Trophoblast cell (in vitro differentiated cells and primary cell): ENCODE results near the gene APOL4.

Source experiments
- DNase-seq, 2 donors: peaks; one replicate each; pipeline ENCODE4 v3.0.0-alpha.2; 2016
- H2AFZ ChIP-seq: 2 replicates; pipeline ENCODE4 v1.6.1; 2013; ENCODE audit warnings: low read length, moderate library complexity, mild to moderate bottlenecking; ENCODE audit not compliant: insufficient read depth, poor library complexity
- H2AK5ac ChIP-seq: 2 replicates; pipeline ENCODE4 v1.6.1; 2013; ENCODE audit warnings: mild to moderate bottlenecking, low read length
- H2BK120ac ChIP-seq: 2 replicates; pipeline ENCODE4 v1.6.1; 2013; ENCODE audit warnings: low read length, mild to moderate bottlenecking, moderate library complexity; ENCODE audit not compliant: insufficient read depth, poor library complexity
- H2BK12ac ChIP-seq: 2 replicates; pipeline ENCODE4 v1.6.1; 2013; ENCODE audit warnings: mild to moderate bottlenecking, low read length, moderate library complexity
- H2BK5ac ChIP-seq: 2 replicates; pipeline ENCODE4 v1.6.1; 2013; ENCODE audit warnings: low read length, low read depth, moderate library complexity, mild to moderate bottlenecking; ENCODE audit not compliant: poor library complexity
- H3K14ac ChIP-seq: 2 replicates; pipeline ENCODE4 v1.6.1; 2013; ENCODE audit warnings: mild to moderate bottlenecking, low read length
- H3K18ac ChIP-seq: 2 replicates; pipeline ENCODE4 v1.6.1; 2013; ENCODE audit warnings: mild to moderate bottlenecking, low read length
- H3K23ac ChIP-seq: 2 replicates; pipeline ENCODE4 v1.6.1; 2013; ENCODE audit warnings: low read length
- H3K27ac ChIP-seq: 2 replicates; pipeline ENCODE4 v1.5.1; 2013; ENCODE audit warnings: low read depth, mild to moderate bottlenecking, inconsistent platforms, low read length, moderate library complexity
- H3K27me3 ChIP-seq: 2 replicates; pipeline ENCODE4 v1.6.1; 2013; ENCODE audit warnings: inconsistent platforms, mild to moderate bottlenecking, low read length, moderate library complexity; ENCODE audit not compliant: insufficient read depth
- H3K36me3 ChIP-seq, 2 experiments: 1 replicate in 1 of 2; 2 replicates in 1 of 2; pipeline ENCODE4 v1.6.1; 2013; ENCODE audit warnings: low read length in 2 of 2, mild to moderate bottlenecking in 2 of 2, moderate library complexity in 1 of 2; ENCODE audit not compliant: insufficient read depth in 2 of 2, control insufficient read depth in 1 of 2
- H3K4ac ChIP-seq: 2 replicates; pipeline ENCODE4 v1.6.1; 2013; ENCODE audit warnings: low read depth, mild to moderate bottlenecking, low read length, moderate library complexity
- H3K4me1 ChIP-seq, 2 experiments: 1 replicate in 1 of 2; 2 replicates in 1 of 2; pipeline ENCODE4 v1.6.1; 2013; ENCODE audit warnings: low read length in 2 of 2, mild to moderate bottlenecking in 2 of 2, moderate library complexity in 1 of 2; ENCODE audit not compliant: insufficient read depth in 2 of 2, control insufficient read depth in 1 of 2
- H3K4me2 ChIP-seq: 2 replicates; pipeline ENCODE4 v1.6.1; 2013; ENCODE audit warnings: inconsistent platforms, mild to moderate bottlenecking, low read length, moderate library complexity
- H3K4me3 ChIP-seq: 2 replicates; pipeline ENCODE4 v1.5.1; 2013; ENCODE audit warnings: mild to moderate bottlenecking, low read depth, low read length, inconsistent platforms
- H3K79me1 ChIP-seq: one replicate; pipeline ENCODE4 v1.6.1; 2013; ENCODE audit warnings: low read length
- H3K79me2 ChIP-seq: 2 replicates; pipeline ENCODE4 v1.6.1; 2013; ENCODE audit warnings: low read length, mild to moderate bottlenecking; ENCODE audit not compliant: control insufficient read depth, insufficient read depth, poor library complexity
- H3K9ac ChIP-seq: 2 replicates; pipeline ENCODE4 v1.6.1; 2013; ENCODE audit warnings: mild to moderate bottlenecking, low read length
- H3K9me3 ChIP-seq: 2 replicates; pipeline ENCODE4 v1.6.1; 2013; ENCODE audit warnings: low read depth, mild to moderate bottlenecking, control low read depth, inconsistent platforms, low read length; ENCODE audit not compliant: insufficient read depth
- H4K12ac ChIP-seq: 2 replicates; pipeline ENCODE4 v1.6.1; 2013; ENCODE audit warnings: low read depth, mild to moderate bottlenecking, low read length, moderate library complexity
- H4K8ac ChIP-seq: 2 replicates; pipeline ENCODE4 v1.6.1; 2013; ENCODE audit warnings: low read depth, mild to moderate bottlenecking, low read length, moderate library complexity
- H4K91ac ChIP-seq: one replicate; pipeline ENCODE4 v1.6.1; 2013; ENCODE audit warnings: low read depth, mild to moderate bottlenecking, low read length, moderate library complexity
- WGBS: extraction: QIAGEN DNeasy Blood & Tissue Kit; methylation state at CpG from one replicate; pipeline ENCODE4 v1.1.7; 2013; ENCODE audit warnings: missing lambda C conversion rate; ENCODE audit not compliant: insufficient read length, insufficient coverage; ENCODE audit errors: extremely low coverage; 5-methylcytosine and 5-hydroxymethylcytosine counted together

APOL4 gene

DNA sequence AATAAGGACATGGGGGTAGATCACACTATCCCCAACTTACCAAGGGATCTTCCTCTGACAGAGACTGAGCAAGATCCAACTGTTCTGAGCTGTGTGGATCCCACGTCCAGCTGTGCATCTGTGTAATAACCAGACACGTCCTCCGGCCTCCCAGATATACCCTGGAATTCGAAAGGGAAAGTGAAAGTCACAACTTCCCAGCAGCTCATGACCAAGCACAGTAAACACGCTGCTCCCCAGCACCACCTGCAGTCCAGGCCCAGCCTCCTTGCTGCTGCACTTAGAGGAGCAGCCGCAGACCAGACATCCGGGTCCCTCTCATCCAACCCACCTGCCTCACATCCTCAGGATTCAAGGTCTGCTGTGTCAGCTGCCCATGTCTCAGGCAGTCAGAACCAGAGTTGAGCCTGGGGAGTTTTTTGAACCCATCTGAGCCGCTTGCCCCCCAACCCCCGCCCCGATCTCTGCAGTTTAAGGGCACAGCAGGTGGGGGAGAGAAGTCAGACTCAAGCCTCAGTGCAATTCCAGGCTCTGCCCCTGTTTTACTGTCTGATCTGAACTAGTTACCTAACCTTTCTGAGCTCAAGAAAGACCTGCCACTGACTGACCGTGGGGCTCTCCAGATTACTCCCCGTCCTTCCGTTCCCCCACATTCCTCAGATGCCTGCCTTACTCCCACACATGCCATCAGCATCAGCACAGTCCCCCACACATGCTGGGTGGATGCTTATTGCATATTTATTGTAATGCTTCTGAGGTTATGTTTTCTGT, 38.0 kb upstream of the APOL4 start, which contains the start of gene APOL2:
Gene APOL2, minus strand, starts transcription at position 127 of the 771 bp plus-strand sequence. CDS start 6,365 bp downstream, outside the sequence.
- Histone ChIP-seq H3K36me3 (no peaks in the 10 kb centered on the region), H2AK5ac (peak within 1 kb of the TSS; percentile 57), H3K9ac (no peak within 1 kb of the TSS), H3K27ac (no peak within 1 kb of the TSS), H4K91ac (peak within 1 kb of the TSS; percentile 75), H3K9me3 (no peaks in the 10 kb centered on the region), H3K23ac (no peak within 1 kb of the TSS), H3K14ac (peak within 1 kb of the TSS; percentile 63), H3K79me2 (peaks cover 4% of the 10 kb centered on the region), H3K27me3 (no peaks in the 10 kb centered on the region), H4K8ac (peak within 1 kb of the TSS; percentile 67), H3K79me1 (peaks cover 7% of the 10 kb centered on the region), H2BK120ac (peak within 1 kb of the TSS; percentile 49), H3K4me1 (peaks cover 5 to 13% of the 10 kb centered on the region in 2 experiments), H4K12ac (peak within 1 kb of the TSS; percentile 40), H3K4ac (peak within 1 kb of the TSS; percentile 49), H2AFZ (peak within 1 kb of the TSS; percentile 56), H2BK5ac (peak within 1 kb of the TSS; percentile 35), H3K4me3 (no peak within 1 kb of the TSS), H3K18ac (peak within 1 kb of the TSS; percentile 30), H3K4me2 (peak within 1 kb of the TSS; percentile 56), H2BK12ac (no peak within 1 kb of the TSS)
- DNase-seq, result peak; percentile 97
- WGBS, result no CpG with 5 or more reads among the region's 13 CpGs

DNA sequence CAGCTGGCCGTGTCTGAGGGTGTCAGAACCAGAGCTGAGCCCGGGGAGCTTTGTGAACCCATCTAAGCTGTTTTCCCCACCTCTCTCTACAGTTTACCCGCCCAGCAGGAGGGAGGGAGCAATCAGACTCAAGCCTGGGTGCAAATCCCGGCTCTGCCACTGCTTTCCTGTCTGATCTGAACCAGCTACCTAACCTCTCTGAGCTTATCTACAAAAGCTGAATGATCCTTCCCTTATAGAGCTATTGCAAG, 37.5 kb upstream of the APOL4 start:
- peak overlapping the region; percentile 30 for H3K18ac ChIP-seq
- H3K27me3 ChIP-seq, result no peaks in the 10 kb centered on the region
- H4K12ac ChIP-seq, result peak overlapping the region; percentile 40
- H3K14ac ChIP-seq, result peak overlapping the region; percentile 63
- WGBS, result no CpG with 5 or more reads among the region's 4 CpGs
- peak overlapping the region; percentile 56 for H3K4me2 ChIP-seq
- H3K9me3 ChIP-seq, result no peaks in the 10 kb centered on the region
- no peak overlapping the region for H3K23ac ChIP-seq
- no peaks in the 10 kb centered on the region for H3K36me3 ChIP-seq
- peaks cover 5 to 13% of the 10 kb centered on the region in 2 experiments for H3K4me1 ChIP-seq
- H4K8ac ChIP-seq, result peak overlapping the region; percentile 67
- H3K27ac ChIP-seq, result no peak overlapping the region
- H2BK12ac ChIP-seq, result no peak overlapping the region
- H2AFZ ChIP-seq, result peak overlapping the region; percentile 56
- H3K9ac ChIP-seq, result no peak overlapping the region
- peak overlapping the region; percentile 75 for H4K91ac ChIP-seq
- peak overlapping the region; percentile 49 for H2BK120ac ChIP-seq
- no peak for DNase-seq
- peaks cover 4% of the 10 kb centered on the region for H3K79me2 ChIP-seq
- H2BK5ac ChIP-seq, result peak overlapping the region; percentile 35
- H3K79me1 ChIP-seq, result peaks cover 7% of the 10 kb centered on the region
- no peak overlapping the region for H3K4me3 ChIP-seq
- H3K4ac ChIP-seq, result peak overlapping the region; percentile 49
- H2AK5ac ChIP-seq, result no peak overlapping the region

GRCh38 chr22:36238373-36239149, 37.0 kb upstream of the APOL4 start:
- Histone ChIP-seq H3K79me2 (peaks cover 4% of the 10 kb centered on the region), H3K4me1 (peaks cover 5 to 13% of the 10 kb centered on the region in 2 experiments), H3K79me1 (peaks cover 7% of the 10 kb centered on the region), H3K14ac (peak overlapping the region; percentile 63), H3K4me3 (no peak overlapping the region), H2BK120ac (no peak overlapping the region), H3K9ac (no peak overlapping the region), H3K27me3 (no peaks in the 10 kb centered on the region), H3K4ac (peak overlapping the region; percentile 49), H2BK12ac (no peak overlapping the region), H3K36me3 (no peaks in the 10 kb centered on the region), H2BK5ac (peak overlapping the region; percentile 35), H3K23ac (no peak overlapping the region), H4K12ac (peak overlapping the region; percentile 40), H3K18ac (peak overlapping the region; percentile 30), H4K8ac (peak overlapping the region; percentile 67), H3K4me2 (peak overlapping the region; percentile 56), H3K27ac (no peak overlapping the region), H4K91ac (peak overlapping the region; percentile 75), H3K9me3 (no peaks in the 10 kb centered on the region), H2AK5ac (peak overlapping the region; percentile 57), H2AFZ (peak overlapping the region; percentile 56)
- WGBS, result no CpG with 5 or more reads among the region's 5 CpGs
- no peak for DNase-seq

- Histone ChIP-seq H2AFZ (no peak overlapping the region), H3K27ac (no peak overlapping the region), H2AK5ac (peak overlapping the region; percentile 3), H3K4me2 (no peak overlapping the region), H3K27me3 (no peaks in the 10 kb centered on the region), H3K79me2 (peaks cover 4% of the 10 kb centered on the region), H3K79me1 (peaks cover 7% of the 10 kb centered on the region), H3K4ac (no peak overlapping the region), H3K18ac (no peak overlapping the region), H4K12ac (no peak overlapping the region), H3K23ac (no peak overlapping the region), H2BK120ac (no peak overlapping the region), H2BK5ac (no peak overlapping the region), H3K9me3 (no peaks in the 10 kb centered on the region), H3K36me3 (peaks cover 0 to 4% of the 10 kb centered on the region in 2 experiments), H3K14ac (no peak overlapping the region), H3K4me1 (peaks cover 5 to 13% of the 10 kb centered on the region in 2 experiments), H4K91ac (no peak overlapping the region), H2BK12ac (no peak overlapping the region), H3K9ac (no peak overlapping the region), H4K8ac (no peak overlapping the region), H3K4me3 (no peak overlapping the region)
- no peak for DNase-seq
- no CpG with 5 or more reads among the region's 12 CpGs for WGBS
Observed at GRCh38 chr22:36237462-36238372, 36.1 kb upstream of the APOL4 start.
